Measurements from ENCODE around the gene DUSP16.

DUSP16 gene

GRCh38 chr12:12513416-12514006 is 49.2 kb downstream of the DUSP16 start:
- no peak overlapping the region for H3K23ac ChIP-seq (ENCODE audit: low read length)
- H3K9ac ChIP-seq (ENCODE audit: low read length), result no peak overlapping the region
- H3K4ac ChIP-seq (ENCODE audit: low read depth, low read length), result no peak overlapping the region
- no peaks in the 10 kb centered on the region for H3K9me3 ChIP-seq (ENCODE audit: insufficient read depth, low read depth, low read length)
- H3K4me2 ChIP-seq (ENCODE audit: low read length), result no peak overlapping the region
- no peak overlapping the region for H2BK5ac ChIP-seq (ENCODE audit: low read depth, low read length, poor library complexity)
- no peak overlapping the region for H4K8ac ChIP-seq (ENCODE audit: low read depth, low read length)
- H2BK12ac ChIP-seq (ENCODE audit: low read length), result no peak overlapping the region
- H3K79me1 ChIP-seq (ENCODE audit: low read length), result no peaks in the 10 kb centered on the region
- no peaks in the 10 kb centered on the region for H3K27me3 ChIP-seq (ENCODE audit: insufficient read depth, low read length)
- no peaks in the 10 kb centered on the region for H3K4me1 ChIP-seq (ENCODE audit: control insufficient read depth in 1 of 2, insufficient read depth in 2 of 2, low read length in 2 of 2)
- H2AFZ ChIP-seq (ENCODE audit: insufficient read depth, low read length, poor library complexity), result no peak overlapping the region
- DNase-seq, result no peak
- H3K18ac ChIP-seq (ENCODE audit: low read length), result no peak overlapping the region
- no peaks in the 10 kb centered on the region for H3K79me2 ChIP-seq (ENCODE audit: control insufficient read depth, insufficient read depth, low read length, poor library complexity)
- H3K36me3 ChIP-seq (ENCODE audit: control insufficient read depth in 1 of 2, insufficient read depth in 2 of 2, low read length in 2 of 2), result peaks cover 2 to 10% of the 10 kb centered on the region in 2 experiments
- no peak overlapping the region for H3K4me3 ChIP-seq (ENCODE audit: low read depth, low read length)
- H4K12ac ChIP-seq (ENCODE audit: low read depth, low read length), result no peak overlapping the region
- H2BK120ac ChIP-seq (ENCODE audit: insufficient read depth, low read length, poor library complexity), result no peak overlapping the region
- no peak overlapping the region for H3K14ac ChIP-seq (ENCODE audit: low read length)
- no peak overlapping the region for H4K91ac ChIP-seq (ENCODE audit: low read depth, low read length)
- no peak overlapping the region for H2AK5ac ChIP-seq (ENCODE audit: low read length)
- H3K27ac ChIP-seq (ENCODE audit: low read depth, low read length), result no peak overlapping the region
- no CpG with 5 or more reads among the region's 3 CpGs for whole genome bisulfite sequencing (ENCODE audit: extremely low coverage, insufficient coverage, insufficient read length)

- Histone ChIP-seq H4K8ac (ENCODE audit: low read depth, low read length) (no peak overlapping the region), H3K4me2 (ENCODE audit: low read length) (no peak overlapping the region), H4K91ac (ENCODE audit: low read depth, low read length) (no peak overlapping the region), H2AK5ac (ENCODE audit: low read length) (no peak overlapping the region), H2BK120ac (ENCODE audit: insufficient read depth, low read length, poor library complexity) (no peak overlapping the region), H3K9ac (ENCODE audit: low read length) (no peak overlapping the region), H3K4me3 (ENCODE audit: low read depth, low read length) (no peak overlapping the region), H3K27me3 (ENCODE audit: insufficient read depth, low read length) (no peaks in the 10 kb centered on the region), H3K4me1 (ENCODE audit: control insufficient read depth in 1 of 2, insufficient read depth in 2 of 2, low read length in 2 of 2) (no peaks in the 10 kb centered on the region), H3K14ac (ENCODE audit: low read length) (no peak overlapping the region), H3K79me1 (ENCODE audit: low read length) (no peaks in the 10 kb centered on the region), H2BK5ac (ENCODE audit: low read depth, low read length, poor library complexity) (no peak overlapping the region), H3K79me2 (ENCODE audit: control insufficient read depth, insufficient read depth, low read length, poor library complexity) (no peaks in the 10 kb centered on the region), H3K18ac (ENCODE audit: low read length) (no peak overlapping the region), H2BK12ac (ENCODE audit: low read length) (no peak overlapping the region), H3K23ac (ENCODE audit: low read length) (no peak overlapping the region), H3K36me3 (ENCODE audit: control insufficient read depth in 1 of 2, insufficient read depth in 2 of 2, low read length in 2 of 2) (peaks cover 0 to 4% of the 10 kb centered on the region in 2 experiments), H3K27ac (ENCODE audit: low read depth, low read length) (no peak overlapping the region), H3K9me3 (ENCODE audit: insufficient read depth, low read depth, low read length) (no peaks in the 10 kb centered on the region), H3K4ac (ENCODE audit: low read depth, low read length) (no peak overlapping the region), H2AFZ (ENCODE audit: insufficient read depth, low read length, poor library complexity) (no peak overlapping the region), H4K12ac (ENCODE audit: low read depth, low read length) (no peak overlapping the region)
- WGBS (ENCODE audit: extremely low coverage, insufficient coverage, insufficient read length), result no CpG with 5 or more reads among the region's 5 CpGs
- DNase-seq, result no peak
Measured at GRCh38 chr12:12511895-12512711, 50.6 kb downstream of the DUSP16 start.

GRCh38 chr12:12511021-12511783 is 51.5 kb downstream of the DUSP16 start:
- Histone ChIP-seq H2BK5ac (ENCODE audit: low read depth, low read length, poor library complexity) (no peak overlapping the region), H3K79me2 (ENCODE audit: control insufficient read depth, insufficient read depth, low read length, poor library complexity) (no peaks in the 10 kb centered on the region), H3K27me3 (ENCODE audit: insufficient read depth, low read length) (no peaks in the 10 kb centered on the region), H4K8ac (ENCODE audit: low read depth, low read length) (no peak overlapping the region), H4K91ac (ENCODE audit: low read depth, low read length) (no peak overlapping the region), H4K12ac (ENCODE audit: low read depth, low read length) (no peak overlapping the region), H3K4me2 (ENCODE audit: low read length) (no peak overlapping the region), H3K14ac (ENCODE audit: low read length) (no peak overlapping the region), H3K9ac (ENCODE audit: low read length) (no peak overlapping the region), H3K23ac (ENCODE audit: low read length) (no peak overlapping the region), H2BK120ac (ENCODE audit: insufficient read depth, low read length, poor library complexity) (no peak overlapping the region), H3K4me1 (ENCODE audit: control insufficient read depth in 1 of 2, insufficient read depth in 2 of 2, low read length in 2 of 2) (peaks cover 0 to 3% of the 10 kb centered on the region in 2 experiments), H3K4ac (ENCODE audit: low read depth, low read length) (no peak overlapping the region), H3K9me3 (ENCODE audit: insufficient read depth, low read depth, low read length) (no peaks in the 10 kb centered on the region), H2BK12ac (ENCODE audit: low read length) (no peak overlapping the region), H2AFZ (ENCODE audit: insufficient read depth, low read length, poor library complexity) (no peak overlapping the region), H2AK5ac (ENCODE audit: low read length) (no peak overlapping the region), H3K18ac (ENCODE audit: low read length) (no peak overlapping the region), H3K79me1 (ENCODE audit: low read length) (no peaks in the 10 kb centered on the region), H3K27ac (ENCODE audit: low read depth, low read length) (no peak overlapping the region), H3K4me3 (ENCODE audit: low read depth, low read length) (no peak overlapping the region), H3K36me3 (ENCODE audit: control insufficient read depth in 1 of 2, insufficient read depth in 2 of 2, low read length in 2 of 2) (peaks cover 0 to 4% of the 10 kb centered on the region in 2 experiments)
- WGBS (ENCODE audit: extremely low coverage, insufficient coverage, insufficient read length), result no CpG with 5 or more reads among the region's 3 CpGs
- DNase-seq, result no peak

- Histone ChIP-seq H3K4me2 (ENCODE audit: low read length) (no peak overlapping the region), H3K27ac (ENCODE audit: low read depth, low read length) (no peak overlapping the region), H3K36me3 (ENCODE audit: control insufficient read depth in 1 of 2, insufficient read depth in 2 of 2, low read length in 2 of 2) (peaks cover 0 to 2% of the 10 kb centered on the region in 2 experiments), H3K79me2 (ENCODE audit: control insufficient read depth, insufficient read depth, low read length, poor library complexity) (no peaks in the 10 kb centered on the region), H3K18ac (ENCODE audit: low read length) (no peak overlapping the region), H3K4me1 (ENCODE audit: control insufficient read depth in 1 of 2, insufficient read depth in 2 of 2, low read length in 2 of 2) (peaks cover 0 to 6% of the 10 kb centered on the region in 2 experiments), H2AFZ (ENCODE audit: insufficient read depth, low read length, poor library complexity) (no peak overlapping the region), H3K4ac (ENCODE audit: low read depth, low read length) (peak overlapping the region; percentile 27), H3K9ac (ENCODE audit: low read length) (no peak overlapping the region), H2BK12ac (ENCODE audit: low read length) (no peak overlapping the region), H4K12ac (ENCODE audit: low read depth, low read length) (no peak overlapping the region), H2BK5ac (ENCODE audit: low read depth, low read length, poor library complexity) (no peak overlapping the region), H3K23ac (ENCODE audit: low read length) (no peak overlapping the region), H3K4me3 (ENCODE audit: low read depth, low read length) (no peak overlapping the region), H2BK120ac (ENCODE audit: insufficient read depth, low read length, poor library complexity) (no peak overlapping the region), H3K9me3 (ENCODE audit: insufficient read depth, low read depth, low read length) (no peaks in the 10 kb centered on the region), H3K14ac (ENCODE audit: low read length) (no peak overlapping the region), H3K79me1 (ENCODE audit: low read length) (no peaks in the 10 kb centered on the region), H4K91ac (ENCODE audit: low read depth, low read length) (no peak overlapping the region), H4K8ac (ENCODE audit: low read depth, low read length) (no peak overlapping the region), H2AK5ac (ENCODE audit: low read length) (no peak overlapping the region), H3K27me3 (ENCODE audit: insufficient read depth, low read length) (no peaks in the 10 kb centered on the region)
- no CpG with 5 or more reads among the region's 2 CpGs for WGBS (ENCODE audit: extremely low coverage, insufficient coverage, insufficient read length)
- DNase-seq, result no peak
Measured at GRCh38 chr12:12510551-12510950, 52.1 kb downstream of the DUSP16 start.
